Mucosa of descending colon (tissue), 3 donors: ENCODE results near the gene MDGA2. TPM values are rescaled to one million over a fixed set of nuclear protein-coding genes. Genes with fewer than 3 reads are reported as not detected.
A peak's percentile ranks its signal among the peaks of the same experiment; 100 is the strongest.

Source experiments
- ATAC-seq: fragments of 200-7000 bp; cut with Tn5 transposase; one replicate; pipeline ENCODE4 v1.9.1; 2020; ENCODE audit warnings: mild to moderate bottlenecking, moderate library complexity
- DNase-seq, 3 donors: peaks; one replicate each; pipeline ENCODE4 v3.0.0-alpha.2; 2020
- H3K36me3 ChIP-seq: fragments of 200-600 bp; one replicate; pipeline ENCODE4 v1.8.0; 2021; ENCODE audit warnings: low read depth, mild to moderate bottlenecking
- H3K4me1 ChIP-seq: fragments of 200-600 bp; one replicate; pipeline ENCODE4 v1.8.0; 2021; ENCODE audit warnings: low read depth, mild to moderate bottlenecking
- H3K4me3 ChIP-seq: fragments of 200-600 bp; one replicate; pipeline ENCODE4 v1.8.0; 2021; ENCODE audit warnings: mild to moderate bottlenecking
- H3K9me3 ChIP-seq: fragments of 200-600 bp; one replicate; pipeline ENCODE4 v1.8.0; 2021; ENCODE audit warnings: mild to moderate bottlenecking
- intact Hi-C, 2 donors: fragments of 100-400 bp; cut with DNase I in 1 of 2; cut with micrococcal nuclease in 1 of 2; formaldehyde crosslinking; loops; one replicate each; pipeline versions ENCODE4 v1.11.0 to v1.11.1; 2022; cut with DNase I, micrococcal nuclease
- long read RNA-seq, 2 donors: library from polyadenylated mRNA; unstranded; transcript quantifications; one replicate each; pipeline ENCODE4 v2.0.0, GENCODE V29; 2019 to 2021
- total RNA-seq, 3 donors: library from RNA; stranded (reverse); fragmentation: NEBNext Ultra II Directional in 2 of 3; extraction: Animal tissue kit (Norgen Biotek cat#: 25700) in 2 of 3; gene quantifications; one replicate each; pipeline versions ENCODE4 v1.2.1 to v1.2.4, GENCODE V29; 2021 to 2023
- TF ChIP-seq, protein P1 (sequence below): fragments of 200-600 bp; IDR thresholded peaks from one replicate; pipeline ENCODE4 v1.8.0; 2022; ENCODE audit warnings: antibody characterized with exemption, mild to moderate bottlenecking
- donor health status: DM: no; HTN: no; CAD: no; lungs with moderate emphysema.
- donor health status: DM: no; HTN: no; CAD: no.
- donor health status: DM: no; HTN: yes; CAD: no.

MDGA2 gene
- under 1 TPM in 1 of 3 donors, not detected in 2; 0.35 TPM for total RNA-seq
- long read RNA-seq, donor 1 = 0 reads
- long read RNA-seq, donor 2 = 0 reads

DNA sequence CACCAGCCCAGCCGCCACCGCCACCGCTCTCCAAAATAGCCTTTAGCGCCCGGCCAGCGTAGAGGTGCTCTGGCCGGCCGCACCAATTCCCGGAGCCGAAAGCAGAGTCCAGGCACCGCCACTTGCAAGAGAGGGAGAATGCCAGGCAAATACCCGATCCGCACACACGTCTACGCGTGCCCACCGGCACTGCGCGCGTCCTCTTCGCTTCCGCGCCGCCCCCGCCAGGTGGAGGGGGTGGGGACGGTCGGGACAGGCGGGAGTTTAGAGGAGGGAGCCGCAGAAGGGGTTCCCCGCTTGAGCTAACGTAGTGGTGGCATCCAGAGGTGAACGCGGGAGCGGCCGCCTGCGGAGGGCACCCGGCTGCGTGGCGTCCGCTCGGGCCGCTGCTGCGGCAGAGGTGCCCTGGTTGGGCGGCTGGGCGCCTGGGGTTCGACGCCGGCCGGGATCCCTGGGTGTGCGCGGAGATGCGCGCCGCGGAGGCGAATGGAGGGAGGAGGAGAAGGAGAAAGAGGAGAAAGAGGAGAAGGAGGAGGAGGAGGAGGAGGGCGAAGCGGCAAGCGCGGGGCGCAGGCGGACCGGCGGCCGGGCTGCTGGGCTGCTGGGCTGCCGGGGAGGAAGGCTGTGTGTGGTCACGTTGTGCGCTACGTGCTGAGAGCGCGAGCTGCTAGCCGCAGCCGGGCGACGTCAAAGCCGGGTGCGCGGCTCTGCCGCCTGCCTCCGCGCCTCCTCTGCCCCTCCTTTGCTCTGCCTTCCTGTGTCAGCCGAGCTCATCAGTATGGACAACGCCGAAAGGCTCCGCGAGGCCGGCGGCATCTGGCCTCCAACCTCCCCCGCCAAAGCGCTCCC lies at the start of gene MDGA2:
Gene MDGA2 (minus strand): TSS at position 140 of the 849 bp plus-strand sequence.
- TF ChIP-seq, protein P1, sequence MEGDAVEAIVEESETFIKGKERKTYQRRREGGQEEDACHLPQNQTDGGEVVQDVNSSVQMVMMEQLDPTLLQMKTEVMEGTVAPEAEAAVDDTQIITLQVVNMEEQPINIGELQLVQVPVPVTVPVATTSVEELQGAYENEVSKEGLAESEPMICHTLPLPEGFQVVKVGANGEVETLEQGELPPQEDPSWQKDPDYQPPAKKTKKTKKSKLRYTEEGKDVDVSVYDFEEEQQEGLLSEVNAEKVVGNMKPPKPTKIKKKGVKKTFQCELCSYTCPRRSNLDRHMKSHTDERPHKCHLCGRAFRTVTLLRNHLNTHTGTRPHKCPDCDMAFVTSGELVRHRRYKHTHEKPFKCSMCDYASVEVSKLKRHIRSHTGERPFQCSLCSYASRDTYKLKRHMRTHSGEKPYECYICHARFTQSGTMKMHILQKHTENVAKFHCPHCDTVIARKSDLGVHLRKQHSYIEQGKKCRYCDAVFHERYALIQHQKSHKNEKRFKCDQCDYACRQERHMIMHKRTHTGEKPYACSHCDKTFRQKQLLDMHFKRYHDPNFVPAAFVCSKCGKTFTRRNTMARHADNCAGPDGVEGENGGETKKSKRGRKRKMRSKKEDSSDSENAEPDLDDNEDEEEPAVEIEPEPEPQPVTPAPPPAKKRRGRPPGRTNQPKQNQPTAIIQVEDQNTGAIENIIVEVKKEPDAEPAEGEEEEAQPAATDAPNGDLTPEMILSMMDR = no peak
- intact Hi-C loops = no loop called here
- Histone ChIP-seq H3K4me3 (no peak within 1 kb of the TSS), H3K4me1 (peaks cover 2% of the 10 kb centered on the region), H3K9me3 (no peaks in the 10 kb centered on the region), H3K36me3 (no peaks in the 10 kb centered on the region)
- ATAC-seq = peak; percentile 14
- peak in 2 of 3 donors; percentile 15 to 33 for DNase-seq

DNA sequence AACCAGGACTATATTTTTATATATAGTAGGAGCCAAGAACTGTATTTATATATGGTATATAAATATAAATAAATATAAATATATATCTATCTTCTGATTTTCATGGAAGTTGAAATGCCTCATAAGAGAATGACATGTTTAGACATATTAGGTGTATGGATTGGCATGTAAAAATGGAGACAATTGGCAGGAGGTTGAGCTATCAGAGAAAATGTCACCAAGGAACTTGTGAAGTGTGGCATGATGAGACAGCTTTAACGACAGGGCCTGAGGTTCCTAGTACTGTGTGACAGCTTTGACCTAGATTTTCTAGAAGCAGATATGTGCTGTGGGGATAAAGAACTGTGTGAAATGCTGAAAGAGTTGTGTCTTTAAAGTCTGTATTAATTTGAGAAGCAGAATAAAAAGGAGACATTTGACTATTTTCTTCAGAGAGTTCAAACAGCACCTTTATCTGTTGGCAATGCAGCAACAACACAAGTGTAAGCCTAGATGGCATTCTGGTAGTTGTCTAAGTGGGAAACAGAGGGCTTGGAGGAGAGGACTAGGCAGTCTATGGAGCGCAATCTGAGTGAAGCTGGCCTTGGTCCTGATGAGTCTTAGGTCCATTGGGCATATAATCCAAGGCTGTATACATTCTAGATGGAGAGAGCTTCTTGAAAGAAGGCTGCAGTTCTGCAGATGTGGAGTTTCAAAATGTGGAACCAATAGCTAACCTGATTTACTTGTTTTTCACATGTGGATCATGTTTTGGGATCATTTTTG lies 47.7 kb upstream of the MDGA2 start:
- intact Hi-C loops = no loop called here

DNA sequence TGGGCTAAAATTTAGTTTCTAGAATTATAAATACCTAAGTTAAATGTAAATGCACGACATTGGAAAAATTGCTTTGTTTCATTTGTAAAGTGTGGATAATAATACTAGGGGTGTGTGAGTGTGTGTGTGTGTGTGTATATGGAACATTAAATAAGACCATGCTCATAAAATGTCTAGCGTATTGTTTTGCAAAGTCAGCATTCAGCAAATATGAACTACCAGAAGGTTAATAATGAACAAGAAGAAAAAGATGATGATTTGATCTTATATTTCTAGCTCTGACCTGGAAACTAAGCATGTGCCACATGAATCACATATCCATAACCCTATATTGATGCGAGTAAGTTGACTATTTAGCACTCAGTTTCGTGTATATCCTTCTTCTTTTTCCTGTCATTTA lies 44.9 kb upstream of the MDGA2 start:
- H3K36me3 ChIP-seq = no peaks in the 10 kb centered on the region
- no peak for ATAC-seq
- peaks cover 7% of the 10 kb centered on the region for H3K9me3 ChIP-seq
- DNase-seq = no peak
- intact Hi-C loops = no loop called here
- TF ChIP-seq, protein P1 = no peak
- no peak overlapping the region for H3K4me3 ChIP-seq
- no peaks in the 10 kb centered on the region for H3K4me1 ChIP-seq

More for the DNA sequence above, 47.7 kb upstream of the MDGA2 start:
- ATAC-seq = no peak
- Histone ChIP-seq H3K36me3 (no peaks in the 10 kb centered on the region), H3K4me3 (no peak overlapping the region), H3K9me3 (no peaks in the 10 kb centered on the region), H3K4me1 (no peaks in the 10 kb centered on the region)
- no peak for DNase-seq
- TF ChIP-seq, protein P1 = no peak

DNA sequence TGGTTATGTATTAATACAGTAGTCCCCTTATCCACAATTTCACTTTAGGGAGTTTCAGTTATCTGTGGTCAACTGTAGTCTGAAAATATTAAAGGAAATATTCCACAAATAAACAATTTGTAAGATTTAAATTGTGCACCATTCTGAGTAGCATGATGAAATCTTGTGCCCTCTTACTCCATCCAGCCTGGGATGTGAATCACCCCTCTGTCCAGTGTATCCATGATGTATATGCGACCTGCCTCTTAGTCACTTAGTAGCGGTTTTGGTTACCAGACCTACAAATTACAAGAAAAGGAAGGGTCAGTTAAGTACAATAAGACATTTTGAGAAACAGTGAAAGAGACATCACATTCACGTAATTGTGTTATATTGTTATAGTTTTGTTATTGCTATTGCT lies 39.9 kb upstream of the MDGA2 start:
- DNase-seq (no peak), ATAC-seq (no peak)
- peaks cover 10% of the 10 kb centered on the region for H3K9me3 ChIP-seq
- H3K4me1 ChIP-seq = no peaks in the 10 kb centered on the region
- no peaks in the 10 kb centered on the region for H3K36me3 ChIP-seq
- TF ChIP-seq, protein P1 = no peak
- intact Hi-C loops = no loop called here
- no peak overlapping the region for H3K4me3 ChIP-seq

DNA sequence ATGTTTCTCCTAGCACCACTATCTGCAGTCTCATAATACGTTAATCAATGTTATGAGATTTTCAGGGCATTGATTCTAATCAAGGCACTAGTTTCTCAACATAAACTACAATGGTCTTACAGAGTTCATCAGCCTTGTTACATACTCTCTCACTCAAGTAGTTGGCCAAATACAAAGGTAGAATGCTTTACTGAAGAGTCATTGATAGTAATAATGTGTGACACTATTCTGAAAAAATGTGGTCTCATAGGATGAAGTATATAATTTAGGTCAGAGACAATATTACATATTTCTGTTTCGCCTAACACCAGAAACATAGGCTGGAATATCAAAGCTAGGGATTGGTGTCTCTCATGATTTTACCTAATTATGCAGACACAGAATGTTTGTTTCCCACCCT lies 35.2 kb upstream of the MDGA2 start:
- Histone ChIP-seq H3K36me3 (no peaks in the 10 kb centered on the region), H3K9me3 (peaks cover 8% of the 10 kb centered on the region), H3K4me1 (no peaks in the 10 kb centered on the region), H3K4me3 (no peak overlapping the region)
- no peak for ATAC-seq
- TF ChIP-seq, protein P1 = no peak
- intact Hi-C loops = no loop called here
- DNase-seq = no peak
